Stimulated activated CD8-positive, alpha-beta memory T cell treated with anti-CD3 and anti-CD28 coated beads, Interleukin-12 subunit alpha, Interleukin-12 subunit beta, amount 100 ng/mL, for 24 hours (primary cell): Measurements from ENCODE around the gene KLHL20.
"Not testable (repeated sequence)": the region's sequence is repeated elsewhere in the genome, so short reads cannot be mapped to it uniquely, and the experiment has no call there.

Experiments used
- DNase-seq: peaks from one replicate; pipeline ENCODE4 v3.0.0-alpha.2; 2020; ENCODE audit errors: extremely low read depth

KLHL20 gene

DNA sequence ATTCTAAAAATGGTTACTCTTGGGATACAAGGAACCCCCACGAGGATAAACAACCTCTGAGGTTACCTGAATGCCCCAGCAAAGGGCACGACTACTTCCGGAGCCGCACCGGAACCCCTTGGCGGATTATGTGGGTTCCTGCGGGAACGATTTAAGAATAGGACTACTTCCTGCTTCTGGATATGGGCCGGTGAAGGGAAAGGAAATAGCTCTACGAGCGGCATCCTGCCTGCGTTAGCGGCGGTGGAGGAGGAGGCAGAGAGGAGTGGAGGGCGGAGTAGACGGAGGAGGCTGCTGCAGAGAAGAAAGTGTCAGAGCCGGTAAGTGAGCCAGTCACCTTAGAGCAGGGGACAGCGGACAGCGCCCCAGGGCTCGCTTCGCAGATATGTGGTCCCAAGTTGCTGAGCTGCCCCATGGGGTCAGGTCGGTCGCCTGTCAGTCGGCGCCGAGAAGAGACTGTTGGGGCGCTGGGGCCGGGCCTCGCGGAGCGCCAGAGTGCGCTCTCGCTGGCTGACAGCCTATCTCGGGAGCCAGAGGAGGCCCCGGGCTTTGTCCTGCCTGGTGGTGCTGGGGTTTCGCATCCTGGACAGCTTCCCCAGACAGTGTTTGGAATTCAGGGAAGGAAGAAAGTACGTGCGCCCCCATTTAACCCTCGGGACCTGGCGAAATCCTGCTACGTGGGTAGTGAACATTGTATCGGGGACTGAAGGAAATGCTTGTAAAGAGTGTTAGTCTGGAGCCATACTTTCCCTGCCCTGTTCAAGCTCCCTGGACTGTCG is at the start of gene KLHL20:
Gene KLHL20, plus strand, starts transcription at position 223 of the 779 bp plus-strand sequence. CDS start 1,063 bp downstream, outside the sequence.
- DNase-seq, result peak; percentile 56

- DNase-seq, result no peak
Observed at GRCh38 chr1:173666646-173667045, 48.1 kb upstream of the KLHL20 start.

GRCh38 chr1:173669491-173669941 is 45.3 kb upstream of the KLHL20 start, which contains the start of gene ANKRD45:
Gene ANKRD45, minus strand, starts transcription at chr1:173669851. Its CDS starts 10,433 bp downstream, at chr1:173659418.
- no peak for DNase-seq

DNA sequence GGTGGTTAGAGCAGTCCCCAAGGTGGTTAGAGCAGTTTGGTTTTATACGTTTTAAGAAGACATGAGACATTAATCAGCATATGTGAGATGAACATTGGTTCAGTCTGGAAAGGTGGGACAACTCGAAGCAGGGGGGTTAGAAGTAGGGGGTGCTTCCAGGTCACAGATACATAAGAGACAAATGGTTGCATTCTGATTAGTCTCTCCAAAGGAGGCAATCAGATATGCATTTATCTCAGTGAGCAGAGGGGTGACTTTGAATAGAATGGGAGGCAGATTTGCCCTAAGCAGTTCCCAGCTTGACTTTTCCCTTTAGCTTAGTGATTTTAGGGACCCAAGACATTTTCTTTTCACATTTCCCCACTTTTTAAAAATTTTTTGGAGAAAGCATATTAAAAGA is 40.3 kb upstream of the KLHL20 start:
- DNase-seq, result not testable (repeated sequence)

DNA sequence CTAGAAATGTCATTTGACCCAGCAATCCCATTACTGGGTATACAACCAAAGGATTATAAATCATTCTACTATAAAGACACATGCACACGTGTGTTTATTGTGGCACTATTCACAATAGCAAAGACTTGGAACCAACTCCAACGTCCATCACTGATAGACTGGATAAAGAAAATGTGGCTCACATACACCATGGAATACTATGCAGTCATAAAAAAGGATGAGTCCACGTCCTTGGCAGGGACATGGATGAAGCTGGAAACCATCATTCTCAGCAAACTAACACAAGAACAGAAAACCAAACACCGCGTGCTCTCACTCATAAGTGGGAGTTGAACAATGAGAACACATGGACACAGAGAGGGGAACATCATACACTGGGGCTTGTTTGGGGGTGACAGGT is 34.6 kb upstream of the KLHL20 start:
- not testable (repeated sequence) for DNase-seq

DNA sequence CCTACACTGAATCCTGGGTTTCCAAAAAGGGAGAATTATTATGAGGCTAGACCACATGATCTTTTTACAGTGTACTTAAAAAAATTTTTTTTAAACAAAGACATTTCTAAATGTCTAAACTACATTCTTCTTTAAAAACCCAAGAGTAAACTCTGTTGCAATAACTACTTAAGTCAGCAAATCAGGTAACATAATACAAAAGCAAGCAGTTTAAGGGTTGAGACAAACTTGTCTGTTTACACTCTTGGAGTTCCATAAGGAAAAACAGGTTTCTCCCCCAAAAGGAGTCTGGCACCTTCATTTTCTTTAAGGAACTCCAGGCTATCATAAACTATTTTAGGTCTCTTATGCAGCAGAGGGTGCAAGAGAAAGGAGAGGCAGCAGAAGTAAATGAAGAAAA is 32.6 kb upstream of the KLHL20 start:
- no peak for DNase-seq

DNA sequence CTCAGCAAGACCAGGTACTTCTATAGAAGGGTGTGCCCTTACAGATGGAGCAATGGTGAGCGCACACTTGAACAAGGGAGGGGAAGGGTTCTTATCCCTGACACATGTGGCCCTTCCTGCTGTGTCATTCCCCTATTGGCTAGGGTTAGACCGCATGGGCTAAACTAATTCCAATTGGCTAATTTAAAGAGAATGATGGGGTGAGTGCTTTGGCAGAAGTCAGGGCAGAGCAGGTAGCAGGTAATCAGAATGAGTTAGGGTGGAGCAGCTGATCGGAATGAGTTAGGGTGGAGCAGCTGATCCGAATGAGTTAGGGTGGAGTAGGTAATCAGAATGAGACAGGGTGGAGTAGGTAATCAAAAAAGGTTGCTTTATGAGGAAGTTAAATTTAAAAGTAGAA is 30.9 kb upstream of the KLHL20 start:
- DNase-seq, result not testable (repeated sequence)

- not testable (repeated sequence) for DNase-seq
Observed at GRCh38 chr1:173685121-173685520, 29.7 kb upstream of the KLHL20 start.

DNA sequence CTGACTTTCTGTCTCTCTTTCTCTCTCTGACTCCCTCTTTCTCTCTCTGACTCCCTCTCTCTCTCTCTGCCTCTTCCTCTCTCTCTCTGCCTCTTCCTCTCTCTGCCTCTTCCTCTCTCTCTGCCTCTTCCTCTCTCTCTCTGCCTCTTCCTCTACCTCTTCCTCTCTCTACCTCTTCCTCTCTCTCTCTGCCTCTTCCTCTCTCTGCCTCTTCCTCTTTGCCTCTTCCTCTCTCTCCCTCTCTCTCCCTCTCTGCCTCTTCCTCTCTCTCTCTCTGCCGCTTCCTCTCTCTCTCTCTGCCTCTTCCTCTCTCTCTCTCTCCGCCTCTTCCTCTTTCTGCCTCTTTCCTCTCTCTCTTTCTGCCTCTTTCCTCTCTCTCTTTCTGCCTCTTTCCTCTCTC is 26.5 kb upstream of the KLHL20 start:
- no peak for DNase-seq

GRCh38 chr1:173693238-173693637 is 21.5 kb upstream of the KLHL20 start:
- no peak for DNase-seq

DNA sequence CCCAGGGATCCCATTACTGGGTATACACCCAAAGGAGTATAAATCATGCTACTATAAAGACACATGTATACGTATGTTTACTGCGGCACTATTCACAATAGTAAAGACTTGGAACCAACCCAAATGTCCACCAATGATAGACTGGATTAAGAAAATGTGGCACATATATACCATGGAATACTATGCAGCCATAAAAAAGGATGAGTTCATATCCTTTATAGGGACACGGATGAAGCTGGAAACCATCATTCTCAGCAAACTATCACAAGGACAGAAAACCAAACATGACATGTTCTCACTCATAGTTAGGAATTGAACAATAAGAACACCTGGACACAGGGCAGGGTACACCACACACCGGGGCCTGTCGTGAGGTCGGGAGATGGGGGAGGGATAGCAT is 13.5 kb upstream of the KLHL20 start:
- not testable (repeated sequence) for DNase-seq

DNA sequence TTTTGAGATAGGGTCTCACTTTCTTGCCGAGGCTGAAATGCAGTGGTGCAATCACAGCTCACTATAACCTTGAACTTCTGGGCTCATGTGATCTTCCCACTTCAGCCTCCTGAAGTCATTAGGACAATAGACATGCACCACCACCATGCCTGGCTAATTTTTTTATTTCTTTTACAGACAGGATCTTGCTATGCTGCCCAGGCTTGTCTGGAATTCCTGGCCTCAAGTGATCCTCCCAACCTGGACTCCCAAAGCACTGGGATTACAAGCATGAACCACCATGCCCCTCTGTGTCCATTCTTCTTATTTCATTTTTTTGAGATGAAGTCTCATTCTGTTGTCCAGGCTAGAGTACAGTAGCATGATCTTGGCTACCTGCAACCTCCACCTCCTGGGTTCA is 12.0 kb upstream of the KLHL20 start:
- DNase-seq, result no peak

GRCh38 chr1:173705117-173705516 is 9.7 kb upstream of the KLHL20 start:
- DNase-seq, result no peak

- no peak for DNase-seq
Observed at GRCh38 chr1:173708787-173709186, 6.0 kb upstream of the KLHL20 start.

GRCh38 chr1:173714441-173714758 is 381 bp upstream of the KLHL20 start:
- DNase-seq, result no peak

DNA sequence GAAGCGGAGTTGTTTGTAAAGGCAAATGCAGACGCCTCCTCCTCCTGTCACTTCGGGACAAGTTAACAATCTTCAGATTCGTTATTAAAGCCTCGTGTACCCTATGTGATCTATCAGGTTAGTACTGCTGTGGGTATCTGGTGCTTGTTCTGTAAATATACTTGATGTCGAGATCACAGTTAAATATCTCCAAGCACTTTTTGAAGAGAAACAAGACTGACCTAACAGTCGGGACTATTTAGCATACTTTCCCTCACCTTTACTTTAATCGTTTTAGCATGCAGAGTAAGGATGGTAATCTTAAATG is 710 bp downstream of the KLHL20 start:
- DNase-seq, result no peak

GRCh38 chr1:173717238-173717637 is 2.5 kb downstream of the KLHL20 start:
- DNase-seq, result no peak

GRCh38 chr1:173731331-173731730 is 16.6 kb downstream of the KLHL20 start:
- not testable (repeated sequence) for DNase-seq

DNA sequence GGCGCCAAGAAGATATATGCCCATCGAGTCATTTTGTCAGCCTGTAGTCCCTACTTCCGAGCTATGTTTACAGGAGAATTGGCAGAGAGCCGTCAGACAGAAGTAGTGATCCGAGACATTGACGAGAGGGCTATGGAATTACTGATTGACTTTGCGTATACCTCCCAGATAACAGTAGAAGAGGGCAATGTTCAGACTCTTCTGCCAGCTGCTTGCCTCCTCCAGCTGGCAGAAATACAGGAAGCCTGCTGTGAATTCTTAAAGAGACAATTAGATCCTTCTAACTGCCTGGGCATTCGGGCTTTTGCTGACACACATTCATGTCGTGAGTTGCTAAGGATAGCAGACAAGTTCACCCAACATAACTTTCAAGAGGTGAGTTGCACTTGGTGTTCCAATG is 19.1 kb downstream of the KLHL20 start:
- DNase-seq, result no peak

DNA sequence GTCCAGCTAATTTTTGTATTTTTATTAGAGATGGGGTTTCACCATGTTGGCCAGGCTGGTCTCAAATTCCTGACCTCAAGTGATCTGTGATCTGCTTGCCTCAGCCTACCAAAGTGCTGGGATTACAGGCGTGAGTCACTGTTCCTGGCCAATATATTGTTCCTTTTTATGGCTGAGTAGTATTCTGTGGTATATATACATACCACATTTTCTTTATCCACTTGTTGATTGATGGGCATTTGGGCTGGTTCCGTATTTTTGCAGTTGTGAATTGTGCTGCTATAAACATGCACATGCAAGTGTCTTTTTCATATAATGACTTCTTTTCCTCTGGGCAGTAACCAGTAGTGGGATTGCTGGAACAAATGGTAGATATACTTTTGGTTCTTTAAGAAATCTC is 21.3 kb downstream of the KLHL20 start:
- not testable (repeated sequence) for DNase-seq

DNA sequence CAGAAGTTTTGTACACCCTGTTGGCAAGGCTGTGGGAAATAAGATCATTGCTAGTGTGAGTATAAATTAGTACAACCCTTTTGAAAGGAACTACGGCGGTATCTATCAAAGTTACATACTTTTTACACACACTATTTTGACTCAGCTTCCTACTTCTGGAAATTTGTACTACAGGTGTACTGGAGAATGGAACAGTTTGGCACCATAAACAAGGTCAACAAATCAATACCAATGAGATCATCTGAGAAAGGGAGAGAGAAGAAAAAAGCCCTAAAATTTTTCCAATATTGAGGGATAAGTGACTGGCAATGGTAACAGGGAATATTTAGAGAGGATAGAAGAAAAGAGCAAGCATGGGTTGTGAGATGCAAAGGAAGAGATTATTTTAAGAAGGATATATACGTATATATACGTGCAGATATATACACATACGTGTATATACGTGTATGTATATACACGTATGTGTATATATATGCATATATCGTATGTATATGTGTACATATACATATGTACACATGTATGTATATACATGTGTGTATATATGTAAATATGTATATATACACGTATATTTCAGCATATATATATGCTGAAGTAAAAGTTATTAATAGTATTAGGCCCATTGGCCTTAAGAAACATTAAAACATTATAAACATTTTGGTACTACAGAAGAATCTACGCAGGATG is 27.6 kb downstream of the KLHL20 start:
- no peak for DNase-seq

- no peak for DNase-seq
Observed at GRCh38 chr1:173744651-173745050, 29.9 kb downstream of the KLHL20 start.

GRCh38 chr1:173749137-173749536 is 34.4 kb downstream of the KLHL20 start:
- DNase-seq, result no peak
